HUES6 (cell line): ENCODE data around the gene OR13C2.
"Not testable (repeated sequence)": the region's sequence is repeated elsewhere in the genome, so short reads cannot be mapped to it uniquely, and the experiment has no call there.

ENCODE experiments used
- H3K27ac ChIP-seq: 2 replicates; pipeline ENCODE4 v1.7.0; 2013; ENCODE audit warnings: low read depth, mild to moderate bottlenecking, low read length, inconsistent platforms
- H3K27me3 ChIP-seq: 2 replicates; pipeline ENCODE4 v1.6.1; 2013; ENCODE audit warnings: low read length; ENCODE audit not compliant: control insufficient read depth, insufficient read depth
- H3K36me3 ChIP-seq: 2 replicates; pipeline ENCODE4 v1.6.1; 2013; ENCODE audit warnings: low read length; ENCODE audit not compliant: control insufficient read depth, insufficient read depth
- H3K4me1 ChIP-seq: 2 replicates; pipeline ENCODE4 v1.6.1; 2013; ENCODE audit warnings: low read length; ENCODE audit not compliant: control insufficient read depth, insufficient read depth
- H3K4me3 ChIP-seq: 2 replicates; pipeline ENCODE4 v1.5.1; 2013; ENCODE audit warnings: low read depth, low read length
- H3K9ac ChIP-seq: one replicate; pipeline ENCODE4 v1.6.1; 2013; ENCODE audit warnings: mild to moderate bottlenecking, low read length
- H3K9me3 ChIP-seq: 2 replicates; pipeline ENCODE4 v1.6.1; 2013; ENCODE audit warnings: low read depth, low read length; ENCODE audit not compliant: control insufficient read depth, insufficient read depth

OR13C2 gene

GRCh38 chr9:104605527-104605926, at the start of gene OR13C2:
Gene OR13C2, minus strand, starts transcription at chr9:104605627. Its CDS starts 0 bp downstream, at chr9:104605627.
- H3K4me1 ChIP-seq, H3K27me3 ChIP-seq, H3K9ac ChIP-seq, H3K27ac ChIP-seq, H3K9me3 ChIP-seq, H3K4me3 ChIP-seq, H3K36me3 ChIP-seq: not testable (repeated sequence)

GRCh38 chr9:104635456-104635855, 30.0 kb upstream of the OR13C2 start:
- Histone ChIP-seq H3K4me3 (no peak overlapping the region), H3K36me3 (no peaks in the 10 kb centered on the region), H3K9ac (no peak overlapping the region), H3K27me3 (no peaks in the 10 kb centered on the region), H3K9me3 (peaks cover 6% of the 10 kb centered on the region), H3K4me1 (no peaks in the 10 kb centered on the region), H3K27ac (no peak overlapping the region)

GRCh38 chr9:104633976-104634520, 28.6 kb upstream of the OR13C2 start:
- Histone ChIP-seq H3K27ac (no peak overlapping the region), H3K27me3 (no peaks in the 10 kb centered on the region), H3K4me1 (no peaks in the 10 kb centered on the region), H3K36me3 (no peaks in the 10 kb centered on the region), H3K9me3 (no peaks in the 10 kb centered on the region; the same call in 1 of the 2 replicates), H3K4me3 (no peak overlapping the region), H3K9ac (no peak overlapping the region)

GRCh38 chr9:104625964-104626363, 20.5 kb upstream of the OR13C2 start:
- not testable (repeated sequence) for H3K4me3 ChIP-seq, H3K27me3 ChIP-seq, H3K27ac ChIP-seq, H3K9me3 ChIP-seq, H3K9ac ChIP-seq, H3K36me3 ChIP-seq, H3K4me1 ChIP-seq

- Histone ChIP-seq H3K9ac (no peak within 1 kb of the TSS), H3K4me1 (no peaks in the 10 kb centered on the region), H3K4me3 (no peak within 1 kb of the TSS), H3K36me3 (no peaks in the 10 kb centered on the region), H3K27me3 (no peaks in the 10 kb centered on the region), H3K9me3 (no peaks in the 10 kb centered on the region), H3K27ac (no peak within 1 kb of the TSS)
Measured at GRCh38 chr9:104618104-104618503, 12.7 kb upstream of the OR13C2 start, which contains the start of gene OR13C9. Gene OR13C9, minus strand, starts transcription at chr9:104618204. Its CDS starts 0 bp downstream, at chr9:104618204.

- H3K36me3 ChIP-seq = no peaks in the 10 kb centered on the region
- H3K9ac ChIP-seq = no peak overlapping the region
- H3K4me1 ChIP-seq = no peaks in the 10 kb centered on the region
- no peak overlapping the region for H3K4me3 ChIP-seq
- H3K27ac ChIP-seq = no peak overlapping the region
- no peaks in the 10 kb centered on the region for H3K9me3 ChIP-seq
- no peaks in the 10 kb centered on the region for H3K27me3 ChIP-seq
Measured at GRCh38 chr9:104617418-104617817, 12.0 kb upstream of the OR13C2 start.

- H3K4me1 ChIP-seq = no peaks in the 10 kb centered on the region
- H3K9me3 ChIP-seq = no peaks in the 10 kb centered on the region
- H3K27me3 ChIP-seq = no peaks in the 10 kb centered on the region
- no peaks in the 10 kb centered on the region for H3K36me3 ChIP-seq
- H3K4me3 ChIP-seq = no peak overlapping the region
- no peak overlapping the region for H3K9ac ChIP-seq
- no peak overlapping the region for H3K27ac ChIP-seq
Measured at GRCh38 chr9:104611213-104611612, 5.8 kb upstream of the OR13C2 start.

- Histone ChIP-seq H3K4me3 (no peak overlapping the region), H3K9me3 (no peaks in the 10 kb centered on the region), H3K27ac (no peak overlapping the region), H3K27me3 (no peaks in the 10 kb centered on the region), H3K4me1 (no peaks in the 10 kb centered on the region), H3K9ac (no peak overlapping the region), H3K36me3 (no peaks in the 10 kb centered on the region)
Measured at GRCh38 chr9:104608336-104608735, 2.9 kb upstream of the OR13C2 start.

GRCh38 chr9:104606152-104606551, 725 bp upstream of the OR13C2 start:
- Histone ChIP-seq H3K4me1 (no peaks in the 10 kb centered on the region), H3K9ac (no peak overlapping the region), H3K4me3 (no peak overlapping the region), H3K27ac (no peak overlapping the region), H3K36me3 (no peaks in the 10 kb centered on the region), H3K27me3 (no peaks in the 10 kb centered on the region), H3K9me3 (no peaks in the 10 kb centered on the region)

GRCh38 chr9:104604801-104605200, 626 bp downstream of the OR13C2 start:
- Histone ChIP-seq H3K4me1 (no peaks in the 10 kb centered on the region), H3K27ac (no peak overlapping the region), H3K27me3 (no peaks in the 10 kb centered on the region), H3K9me3 (no peaks in the 10 kb centered on the region), H3K9ac (no peak overlapping the region), H3K36me3 (no peaks in the 10 kb centered on the region), H3K4me3 (no peak overlapping the region)

GRCh38 chr9:104599313-104599712, 6.1 kb downstream of the OR13C2 start, which contains the start of gene OR13C5:
Gene OR13C5, minus strand, starts transcription at chr9:104599413. Its CDS starts 0 bp downstream, at chr9:104599413.
- not testable (repeated sequence) for H3K9me3 ChIP-seq, H3K9ac ChIP-seq, H3K4me1 ChIP-seq, H3K4me3 ChIP-seq, H3K27ac ChIP-seq, H3K36me3 ChIP-seq, H3K27me3 ChIP-seq

GRCh38 chr9:104598749-104599148, 6.7 kb downstream of the OR13C2 start:
- H3K4me3 ChIP-seq, H3K4me1 ChIP-seq, H3K9me3 ChIP-seq, H3K27me3 ChIP-seq, H3K27ac ChIP-seq, H3K36me3 ChIP-seq, H3K9ac ChIP-seq: not testable (repeated sequence)
